OCI-LY1 (cell line): Measurements from ENCODE around the gene DCLK1.

ENCODE experiments used
- CTCF ChIP-seq: fragments of 200-600 bp; sonication (generic), shearing (Covaris generic); IDR thresholded peaks from 2 replicates; pipeline ENCODE4 v1.5.1; 2017; ENCODE audit warnings: mild to moderate bottlenecking, antibody characterized with exemption, low read length, moderate library complexity, mixed read lengths
- EZH2 ChIP-seq: fragments of 200-600 bp; sonication (generic), shearing (Covaris generic); IDR thresholded peaks from 2 replicates; pipeline ENCODE4 v1.8.0; 2017; ENCODE audit warnings: borderline replicate concordance, mixed run types, mild to moderate bottlenecking, antibody characterized with exemption, low read length, moderate library complexity, mixed read lengths

DNA sequence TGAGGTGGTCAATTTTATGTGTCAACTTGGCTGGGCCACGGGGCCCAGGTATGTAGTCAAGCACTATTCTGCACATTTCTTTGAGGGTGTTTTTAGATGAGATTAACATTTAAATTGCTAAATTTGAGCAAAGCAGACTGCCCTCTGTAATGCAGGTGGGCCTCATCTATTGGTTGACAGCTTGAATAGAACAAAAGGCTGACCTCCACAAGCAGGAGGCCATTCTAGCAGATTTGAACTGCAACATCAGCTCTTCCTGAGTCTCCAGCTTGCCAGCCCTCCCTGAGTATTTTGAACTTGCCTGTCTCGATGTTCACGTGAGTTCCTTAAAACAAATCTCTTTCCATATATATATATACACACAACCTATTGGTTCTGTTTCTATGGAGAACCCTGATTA, 134.8 kb downstream of the DCLK1 start:
- TF ChIP-seq CTCF (no peak), EZH2 (no peak)
